Measurements from ENCODE around the gene TBCK.

GRCh38 chr4:106109929-106110328, 206.1 kb downstream of the TBCK start:
- TF ChIP-seq, protein P1, sequence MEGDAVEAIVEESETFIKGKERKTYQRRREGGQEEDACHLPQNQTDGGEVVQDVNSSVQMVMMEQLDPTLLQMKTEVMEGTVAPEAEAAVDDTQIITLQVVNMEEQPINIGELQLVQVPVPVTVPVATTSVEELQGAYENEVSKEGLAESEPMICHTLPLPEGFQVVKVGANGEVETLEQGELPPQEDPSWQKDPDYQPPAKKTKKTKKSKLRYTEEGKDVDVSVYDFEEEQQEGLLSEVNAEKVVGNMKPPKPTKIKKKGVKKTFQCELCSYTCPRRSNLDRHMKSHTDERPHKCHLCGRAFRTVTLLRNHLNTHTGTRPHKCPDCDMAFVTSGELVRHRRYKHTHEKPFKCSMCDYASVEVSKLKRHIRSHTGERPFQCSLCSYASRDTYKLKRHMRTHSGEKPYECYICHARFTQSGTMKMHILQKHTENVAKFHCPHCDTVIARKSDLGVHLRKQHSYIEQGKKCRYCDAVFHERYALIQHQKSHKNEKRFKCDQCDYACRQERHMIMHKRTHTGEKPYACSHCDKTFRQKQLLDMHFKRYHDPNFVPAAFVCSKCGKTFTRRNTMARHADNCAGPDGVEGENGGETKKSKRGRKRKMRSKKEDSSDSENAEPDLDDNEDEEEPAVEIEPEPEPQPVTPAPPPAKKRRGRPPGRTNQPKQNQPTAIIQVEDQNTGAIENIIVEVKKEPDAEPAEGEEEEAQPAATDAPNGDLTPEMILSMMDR (conservative IDR thresholded peaks at IDR 0.05; ENCODE audit: low read length) = no peak
- TF ChIP-seq EZH2phosphoT487 (IDR thresholded peaks at IDR 0.05; ENCODE audit: borderline replicate concordance, low read depth, low read length) = no peak

Data from OCI-LY7 (cell line).